ENCODE measurements around the gene WAC.

DNA sequence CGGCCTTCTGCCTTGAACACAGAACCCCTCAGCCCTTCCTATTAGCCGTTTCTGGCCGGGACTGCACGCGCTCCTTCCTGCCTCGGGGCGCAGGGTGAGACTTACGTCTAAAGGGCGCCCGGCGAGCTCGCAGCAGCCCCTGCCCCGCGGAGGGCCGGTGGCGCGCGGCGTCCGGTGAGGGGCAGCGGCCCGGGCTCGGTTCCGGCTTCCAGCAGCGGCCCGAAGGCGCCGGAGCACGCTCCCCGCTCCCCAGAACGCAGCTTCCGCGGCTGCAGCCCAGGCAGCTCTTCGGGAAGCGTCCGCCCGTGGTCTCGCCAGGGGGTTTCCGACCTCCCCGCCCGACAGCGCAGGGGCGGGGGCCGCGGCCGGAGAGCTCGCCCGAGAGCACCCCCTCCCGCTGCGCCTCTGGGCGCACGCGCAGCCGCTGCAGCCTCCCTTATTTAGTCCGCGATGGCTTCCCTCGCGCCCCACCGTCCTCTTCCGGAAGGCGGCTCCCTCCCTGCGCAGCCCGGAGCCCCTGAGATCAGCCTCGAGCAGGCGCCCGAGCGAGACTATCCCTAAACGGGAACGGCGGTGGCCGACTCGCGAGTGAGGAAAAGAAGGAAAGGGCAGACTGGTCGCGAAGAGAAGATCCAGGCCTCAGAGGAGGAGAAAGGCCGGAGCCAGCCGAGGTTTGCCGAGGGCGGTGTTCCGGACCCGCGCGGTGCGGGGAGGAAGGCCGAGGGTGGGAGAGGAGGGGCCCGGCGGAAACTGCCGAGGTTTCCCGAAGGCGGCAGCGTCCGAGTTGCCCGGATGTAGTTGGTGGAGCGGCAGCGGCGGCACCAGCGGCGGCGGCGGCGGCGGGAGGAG lies at the start of gene WAC:
- TF ChIP-seq, protein P1, sequence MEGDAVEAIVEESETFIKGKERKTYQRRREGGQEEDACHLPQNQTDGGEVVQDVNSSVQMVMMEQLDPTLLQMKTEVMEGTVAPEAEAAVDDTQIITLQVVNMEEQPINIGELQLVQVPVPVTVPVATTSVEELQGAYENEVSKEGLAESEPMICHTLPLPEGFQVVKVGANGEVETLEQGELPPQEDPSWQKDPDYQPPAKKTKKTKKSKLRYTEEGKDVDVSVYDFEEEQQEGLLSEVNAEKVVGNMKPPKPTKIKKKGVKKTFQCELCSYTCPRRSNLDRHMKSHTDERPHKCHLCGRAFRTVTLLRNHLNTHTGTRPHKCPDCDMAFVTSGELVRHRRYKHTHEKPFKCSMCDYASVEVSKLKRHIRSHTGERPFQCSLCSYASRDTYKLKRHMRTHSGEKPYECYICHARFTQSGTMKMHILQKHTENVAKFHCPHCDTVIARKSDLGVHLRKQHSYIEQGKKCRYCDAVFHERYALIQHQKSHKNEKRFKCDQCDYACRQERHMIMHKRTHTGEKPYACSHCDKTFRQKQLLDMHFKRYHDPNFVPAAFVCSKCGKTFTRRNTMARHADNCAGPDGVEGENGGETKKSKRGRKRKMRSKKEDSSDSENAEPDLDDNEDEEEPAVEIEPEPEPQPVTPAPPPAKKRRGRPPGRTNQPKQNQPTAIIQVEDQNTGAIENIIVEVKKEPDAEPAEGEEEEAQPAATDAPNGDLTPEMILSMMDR (IDR thresholded peaks at IDR 0.05): peak in 3 of 6 experiments; percentile 22 to 40 (median 34)
- peak; percentile 67 to 81 for TF ChIP-seq POLR2A (IDR thresholded peaks at IDR 0.05)
